Cerebellar cortex (tissue), 1 donor: ENCODE measurements around the gene CITED2.

Experiments used
- DNase-seq: peaks from one replicate; pipeline ENCODE4 v3.0.0-alpha.2; 2015; ENCODE audit warnings: low spot score

Gene CITED2

DNA sequence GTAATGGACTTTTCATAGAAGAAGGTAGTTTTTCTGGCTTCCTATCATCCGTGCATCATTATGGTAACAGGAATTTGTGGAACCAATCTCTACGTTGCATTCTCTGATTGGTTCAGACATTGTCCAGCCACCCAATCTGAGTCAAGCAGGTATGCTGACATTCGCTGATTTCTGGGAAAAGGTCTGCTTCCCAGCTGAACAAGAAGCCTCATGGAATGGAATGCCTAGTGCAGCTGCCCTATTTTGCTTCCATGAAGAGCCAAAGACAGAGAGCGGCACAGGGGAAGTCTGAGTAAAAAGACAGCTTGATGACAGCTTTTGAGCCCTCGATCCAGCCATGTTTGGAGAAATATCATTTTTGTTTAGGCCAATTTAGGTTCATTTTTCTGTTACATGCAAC lies 44.1 kb downstream of the CITED2 start:
- peak; percentile 10 for DNase-seq

- no peak for DNase-seq
These were observed 45.2 kb downstream of the CITED2 start for GRCh38 chr6:139329224-139329623.

- no peak for DNase-seq
These were observed 47.4 kb downstream of the CITED2 start for GRCh38 chr6:139327038-139327437.

DNA sequence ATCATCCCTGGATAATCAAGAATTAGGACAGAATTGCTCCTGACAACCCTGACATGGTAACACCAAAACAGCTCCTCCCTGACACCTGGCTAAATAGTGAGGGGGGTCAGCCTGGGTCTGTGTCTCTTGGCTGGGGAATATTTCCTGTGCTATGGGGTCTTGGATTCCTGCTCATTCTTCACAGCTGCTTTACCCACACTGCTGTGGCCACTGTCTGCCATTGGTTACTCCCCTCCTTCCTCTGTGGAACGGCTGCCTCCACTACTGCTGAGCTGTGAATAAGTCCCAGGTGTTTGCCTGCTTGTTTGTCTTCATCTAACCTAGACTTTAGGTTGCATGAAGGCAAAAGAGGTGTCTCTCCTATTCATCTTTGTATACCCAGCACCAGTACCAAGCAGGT lies 48.8 kb downstream of the CITED2 start:
- DNase-seq: no peak

- DNase-seq: no peak
These were observed 49.3 kb downstream of the CITED2 start for GRCh38 chr6:139325125-139325524.

- no peak for DNase-seq
These were observed 50.2 kb downstream of the CITED2 start for GRCh38 chr6:139324301-139324555.

DNA sequence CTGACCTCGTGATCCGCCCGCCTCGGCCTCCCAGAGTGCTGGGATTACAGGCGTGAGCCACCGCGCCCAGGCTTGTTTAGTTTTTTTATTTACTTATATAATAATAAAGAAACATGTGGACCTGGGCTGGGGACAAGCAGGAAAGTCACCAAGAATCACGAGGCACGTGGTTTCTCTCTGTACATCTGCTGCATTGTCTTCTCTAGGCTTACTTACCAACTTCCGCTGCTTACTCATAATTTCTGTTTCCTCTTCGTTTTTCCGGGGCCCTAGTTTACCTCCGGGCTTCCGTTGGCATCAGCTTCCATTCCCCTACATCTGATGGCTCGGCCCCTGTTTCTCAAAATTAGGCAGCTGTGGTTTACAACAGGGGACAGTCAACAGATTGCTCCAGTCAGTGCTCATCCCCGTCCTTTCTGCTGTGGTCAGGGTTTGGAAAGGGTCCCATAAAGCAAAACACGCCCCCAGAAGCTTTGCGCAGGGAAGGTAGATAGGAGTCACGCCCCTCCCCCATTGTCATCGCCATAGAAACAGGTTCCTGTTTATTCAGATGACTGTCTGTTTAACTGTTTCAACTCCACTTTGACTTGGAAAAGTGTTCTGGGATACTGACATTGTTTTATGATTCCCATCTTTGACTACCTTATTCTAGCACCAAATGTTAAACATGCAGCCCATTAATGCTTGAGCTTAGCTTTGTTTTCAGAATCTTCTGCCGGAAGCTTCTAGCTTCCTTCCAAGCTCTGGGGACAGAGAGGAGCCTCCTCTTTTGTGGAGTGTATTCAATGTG lies 50.7 kb downstream of the CITED2 start:
- no peak for DNase-seq
